ACC112 (cell line): ENCODE data around the gene ZNF837.

Source experiments
- H2AFZ ChIP-seq: fragments of 200-600 bp; sonication (generic); one replicate; pipeline ENCODE4 v1.6.0; 2017; ENCODE audit warnings: antibody characterized with exemption, low read length; ENCODE audit not compliant: unreplicated experiment
- H3K27ac ChIP-seq: fragments of 200-600 bp; sonication (generic); 2 replicates; pipeline ENCODE4 v1.5.1; 2014; ENCODE audit warnings: low read depth, mild to moderate bottlenecking, antibody characterized with exemption, low read length, moderate library complexity
- H3K27me3 ChIP-seq: fragments of 200-600 bp; sonication (generic); 2 replicates; pipeline ENCODE4 v1.6.1; 2014; ENCODE audit warnings: mild to moderate bottlenecking, antibody characterized with exemption, low read length, moderate library complexity, mixed read lengths; ENCODE audit not compliant: insufficient read depth
- H3K36me3 ChIP-seq: fragments of 200-600 bp; sonication (generic); 2 replicates; pipeline ENCODE4 v1.6.1; 2016; ENCODE audit warnings: mild to moderate bottlenecking, antibody characterized with exemption, low read length, moderate library complexity, mixed read lengths; ENCODE audit not compliant: insufficient read depth
- H3K4me1 ChIP-seq: fragments of 200-600 bp; sonication (generic); one replicate; pipeline ENCODE4 v1.6.1; 2016; ENCODE audit warnings: low read length, mixed read lengths; ENCODE audit not compliant: insufficient read depth, unreplicated experiment, control insufficient read depth
- H3K4me3 ChIP-seq: fragments of 200-600 bp; sonication (generic); 2 replicates; pipeline ENCODE4 v1.5.1; 2014; ENCODE audit warnings: mild to moderate bottlenecking, low read depth, low read length
- H3K79me2 ChIP-seq: fragments of 200-600 bp; sonication (generic); one replicate; pipeline ENCODE4 v1.6.0; 2016; ENCODE audit warnings: low read length; ENCODE audit not compliant: control insufficient read depth, unreplicated experiment, insufficient read depth

ZNF837 gene

DNA sequence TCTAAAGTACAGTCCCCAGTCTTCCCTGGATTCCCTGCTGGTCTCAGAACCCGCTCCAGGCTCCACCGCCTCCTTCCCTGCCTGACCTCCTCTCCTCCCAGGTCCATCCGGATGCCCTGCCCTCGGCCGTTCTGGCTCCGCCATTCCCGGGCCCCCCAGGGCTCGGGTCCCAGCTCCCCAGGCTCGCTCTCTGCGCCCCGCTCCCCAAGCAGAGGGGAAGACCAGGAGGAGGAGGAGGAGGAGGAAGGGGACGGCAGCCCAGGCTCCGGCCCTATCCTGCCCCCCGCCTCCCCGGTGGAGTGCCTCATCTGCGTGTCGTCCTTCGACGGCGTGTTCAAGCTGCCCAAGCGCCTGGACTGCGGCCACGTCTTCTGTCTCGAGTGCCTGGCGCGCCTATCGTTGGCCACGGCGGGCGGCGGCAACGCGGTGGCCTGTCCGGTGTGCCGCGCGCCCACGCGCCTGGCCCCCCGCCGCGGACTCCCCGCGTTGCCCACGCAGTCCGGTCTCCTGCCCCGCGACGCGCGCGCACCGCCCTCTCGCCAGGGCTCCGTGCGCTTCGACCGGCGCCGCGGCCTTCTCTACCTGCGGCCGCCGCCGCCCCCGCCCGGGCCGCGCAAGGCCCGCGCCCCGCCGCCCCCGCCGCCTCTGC is 15.3 kb upstream of the ZNF837 start:
- Histone ChIP-seq H2AFZ (no peak overlapping the region), H3K27ac (no peak overlapping the region), H3K27me3 (no peaks in the 10 kb centered on the region), H3K36me3 (0 out of 2 replicates have a peak, but pooled peaks cover 3% of the 10 kb centered on the region), H3K79me2 (peaks cover 5% of the 10 kb centered on the region), H3K4me3 (no peak overlapping the region), H3K4me1 (no peaks in the 10 kb centered on the region)

DNA sequence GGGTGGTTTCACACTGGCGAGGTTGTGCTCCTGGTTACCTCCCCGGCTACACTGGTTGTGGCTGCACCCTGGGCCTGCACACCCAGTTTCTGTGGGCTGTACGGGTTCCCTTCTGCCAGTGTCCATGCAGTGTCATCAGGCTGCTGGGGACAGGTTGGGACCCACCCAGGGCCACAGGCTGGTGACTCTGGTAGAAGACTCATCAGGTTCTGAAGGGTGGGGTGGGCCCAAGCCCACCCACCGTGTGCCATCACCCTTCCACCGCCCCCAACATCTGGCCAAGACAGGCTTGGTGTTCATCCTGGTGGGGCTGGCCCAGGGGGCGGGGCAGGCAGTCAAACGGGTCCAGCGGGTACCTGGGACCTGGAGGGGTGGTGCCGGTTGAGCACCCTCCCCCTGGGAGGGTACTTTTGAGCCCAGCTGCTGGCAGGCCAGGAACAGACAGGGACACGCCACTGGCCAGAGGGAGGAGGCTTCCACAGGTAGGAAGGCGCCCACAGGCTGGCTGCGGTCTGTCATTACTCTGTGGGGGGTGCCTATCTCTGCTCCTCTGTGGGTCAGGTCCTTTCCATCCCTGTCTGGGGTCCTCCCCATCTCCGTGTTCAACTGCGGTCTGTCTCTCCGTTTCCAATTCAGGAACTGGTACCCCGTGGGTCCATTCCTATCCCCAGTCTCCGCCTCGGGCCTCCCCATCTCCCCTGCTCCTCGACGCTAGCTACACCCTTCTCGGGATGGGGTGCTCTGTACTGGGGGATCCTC is 14.6 kb upstream of the ZNF837 start, which contains the start of gene RNF225:
Gene RNF225, plus strand, starts transcription at position 437 of the 759 bp plus-strand sequence. CDS start 434 bp downstream, outside the sequence.
- no peaks in the 10 kb centered on the region for H3K27me3 ChIP-seq
- no peaks in the 10 kb centered on the region for H3K4me1 ChIP-seq
- H3K4me3 ChIP-seq: no peak within 1 kb of the TSS
- H3K79me2 ChIP-seq: peaks cover 11% of the 10 kb centered on the region
- H3K36me3 ChIP-seq: 0 out of 2 replicates have a peak, but pooled peaks cover 8% of the 10 kb centered on the region
- H2AFZ ChIP-seq: no peak within 1 kb of the TSS
- no peak within 1 kb of the TSS for H3K27ac ChIP-seq

DNA sequence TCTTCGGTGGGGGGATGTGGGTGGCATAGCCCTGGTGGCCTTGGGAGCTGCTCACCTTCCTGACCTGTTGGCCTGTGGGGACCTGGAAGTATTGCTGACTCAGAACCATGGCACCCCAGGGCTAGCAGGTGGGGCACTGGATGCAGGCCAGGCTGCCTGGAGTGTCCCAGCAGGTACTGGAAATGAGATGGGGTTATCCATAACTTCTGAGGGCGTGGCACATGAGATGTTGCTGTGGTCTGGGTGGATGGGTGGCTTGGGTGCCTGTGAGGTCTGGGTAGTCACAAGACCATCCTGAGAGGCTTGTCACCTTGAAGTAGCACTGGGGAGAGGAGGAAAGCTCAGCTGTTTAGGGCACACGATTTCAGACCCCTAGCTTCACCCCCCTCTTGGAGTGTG is 14.0 kb upstream of the ZNF837 start:
- Histone ChIP-seq H3K36me3 (0 out of 2 replicates have a peak, but pooled peaks cover 8% of the 10 kb centered on the region), H3K79me2 (peaks cover 15% of the 10 kb centered on the region), H3K27ac (no peak overlapping the region), H3K4me3 (no peak overlapping the region), H2AFZ (no peak overlapping the region), H3K4me1 (no peaks in the 10 kb centered on the region), H3K27me3 (no peaks in the 10 kb centered on the region)

DNA sequence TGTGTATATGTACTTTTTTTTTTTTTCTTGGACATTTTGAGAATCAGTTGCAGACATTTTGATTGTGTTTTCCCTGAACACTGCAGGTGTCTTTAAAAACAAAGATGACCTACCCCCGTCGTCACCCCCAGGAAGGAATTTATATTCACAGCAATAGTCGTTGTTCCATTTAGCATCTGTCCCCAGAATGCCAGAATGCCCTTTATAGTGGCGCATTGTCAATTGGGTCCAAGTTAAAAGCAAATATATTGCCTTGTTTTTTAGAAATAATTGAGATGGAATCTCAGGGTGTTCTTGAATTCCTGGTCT is 12.8 kb upstream of the ZNF837 start:
- no peaks in the 10 kb centered on the region for H3K27me3 ChIP-seq
- H3K27ac ChIP-seq: no peak overlapping the region
- no peak overlapping the region for H3K4me3 ChIP-seq
- no peak overlapping the region for H2AFZ ChIP-seq
- peaks cover 8% of the 10 kb centered on the region; the same call in 1 of the 2 replicates for H3K36me3 ChIP-seq
- H3K4me1 ChIP-seq: no peaks in the 10 kb centered on the region
- H3K79me2 ChIP-seq: peaks cover 22% of the 10 kb centered on the region

DNA sequence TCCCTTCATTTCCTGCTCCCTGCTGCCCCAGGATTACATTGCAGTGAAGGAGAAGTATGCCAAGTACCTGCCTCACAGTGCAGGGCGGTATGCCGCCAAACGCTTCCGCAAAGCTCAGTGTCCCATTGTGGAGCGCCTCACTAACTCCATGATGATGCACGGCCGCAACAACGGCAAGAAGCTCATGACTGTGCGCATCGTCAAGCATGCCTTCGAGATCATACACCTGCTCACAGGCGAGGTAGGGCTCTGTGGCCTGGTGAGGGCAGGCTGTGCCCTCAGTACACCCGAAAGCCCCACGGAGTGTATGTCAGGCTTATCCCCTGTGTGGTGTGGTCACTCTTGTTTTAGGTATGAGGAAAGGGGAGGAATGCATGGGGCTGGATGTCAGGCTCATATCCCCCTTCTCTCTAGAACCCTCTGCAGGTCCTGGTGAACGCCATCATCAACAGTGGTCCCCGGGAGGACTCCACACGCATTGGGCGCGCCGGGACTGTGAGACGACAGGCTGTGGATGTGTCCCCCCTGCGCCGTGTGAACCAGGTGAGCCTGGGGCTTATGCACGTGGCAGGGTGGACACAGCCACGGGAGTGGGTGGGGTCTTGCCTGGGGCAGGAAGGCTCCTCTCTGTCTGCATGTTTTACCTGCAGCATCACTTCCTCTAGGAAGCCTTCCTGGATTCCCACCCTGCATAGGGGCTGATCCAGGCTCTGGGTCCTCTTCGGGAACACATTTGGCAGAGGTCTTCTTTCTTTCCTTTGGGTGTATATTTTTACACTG is 12.3 kb upstream of the ZNF837 start:
- no peak overlapping the region for H3K27ac ChIP-seq
- H3K36me3 ChIP-seq: peaks cover 8% of the 10 kb centered on the region; the same call in 1 of the 2 replicates
- H3K4me3 ChIP-seq: no peak overlapping the region
- no peak overlapping the region for H2AFZ ChIP-seq
- H3K27me3 ChIP-seq: no peaks in the 10 kb centered on the region
- peaks cover 26% of the 10 kb centered on the region for H3K79me2 ChIP-seq
- H3K4me1 ChIP-seq: no peaks in the 10 kb centered on the region

DNA sequence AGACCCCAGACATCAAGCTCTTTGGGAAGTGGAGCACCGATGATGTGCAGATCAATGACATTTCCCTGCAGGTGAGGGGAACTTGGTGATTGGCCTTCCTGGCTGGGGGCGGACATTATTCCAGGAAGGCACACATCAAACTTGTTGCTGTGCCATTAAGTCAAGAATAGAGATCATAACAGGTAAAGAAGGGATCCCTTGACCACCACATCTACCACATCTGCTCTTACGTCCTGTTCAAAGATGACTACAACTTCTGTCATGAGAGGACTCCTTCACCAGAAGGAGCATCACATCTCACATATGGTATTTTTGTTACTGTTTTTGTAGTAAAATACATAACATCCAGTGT is 7.3 kb upstream of the ZNF837 start:
- Histone ChIP-seq H3K79me2 (peaks cover 42% of the 10 kb centered on the region), H2AFZ (no peak overlapping the region), H3K4me3 (peak overlapping the region; percentile 98), H3K36me3 (peaks cover 5% of the 10 kb centered on the region; the same call in 1 of the 2 replicates), H3K27ac (no peak overlapping the region), H3K4me1 (peaks cover 12% of the 10 kb centered on the region), H3K27me3 (no peaks in the 10 kb centered on the region)

DNA sequence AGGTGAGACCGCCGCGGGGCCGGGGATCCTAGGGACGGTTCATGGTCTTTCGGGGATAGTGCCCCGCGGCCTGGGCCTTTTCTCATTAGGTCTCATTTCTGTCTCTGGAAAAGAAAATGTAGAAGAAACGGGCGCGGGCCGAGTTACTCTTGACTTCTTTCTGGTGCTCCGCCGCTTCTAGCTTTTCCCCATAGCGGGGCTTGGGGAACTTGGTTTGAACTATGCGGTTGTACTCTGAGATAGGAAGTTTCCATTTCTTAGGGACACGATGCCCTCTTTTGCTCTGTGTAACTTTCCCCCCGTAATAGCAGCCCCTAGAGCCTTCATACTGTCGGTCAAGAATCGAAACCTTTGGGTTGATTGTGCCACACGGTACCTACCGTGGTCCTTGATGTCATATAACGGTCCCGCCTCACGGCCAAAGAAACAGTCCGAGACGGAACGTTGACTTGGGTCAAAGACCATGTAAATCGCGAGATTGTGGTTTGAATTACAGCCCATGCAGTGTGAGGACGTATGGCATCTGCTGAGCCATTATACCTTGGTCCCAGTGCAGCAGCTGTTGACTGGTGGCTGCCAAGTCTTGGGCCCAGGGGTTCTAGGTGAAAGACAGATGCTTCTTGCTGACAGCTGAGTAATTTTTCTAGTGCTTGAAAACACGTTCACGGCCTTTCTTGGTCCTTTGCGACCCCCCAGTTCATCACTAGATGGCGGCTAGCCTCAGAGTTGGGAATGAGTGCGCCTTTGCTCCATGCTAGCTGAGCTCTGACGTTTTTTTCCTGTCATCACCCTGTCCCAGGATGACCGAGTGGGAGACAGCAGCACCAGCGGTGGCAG is 6.7 kb upstream of the ZNF837 start:
- no peak overlapping the region for H2AFZ ChIP-seq
- H3K36me3 ChIP-seq: peaks cover 5% of the 10 kb centered on the region; the same call in 1 of the 2 replicates
- H3K4me3 ChIP-seq: peak overlapping the region; percentile 98
- H3K79me2 ChIP-seq: peaks cover 41% of the 10 kb centered on the region
- peak overlapping the region; percentile 93 for H3K27ac ChIP-seq
- H3K27me3 ChIP-seq: no peaks in the 10 kb centered on the region
- H3K4me1 ChIP-seq: peaks cover 12% of the 10 kb centered on the region

DNA sequence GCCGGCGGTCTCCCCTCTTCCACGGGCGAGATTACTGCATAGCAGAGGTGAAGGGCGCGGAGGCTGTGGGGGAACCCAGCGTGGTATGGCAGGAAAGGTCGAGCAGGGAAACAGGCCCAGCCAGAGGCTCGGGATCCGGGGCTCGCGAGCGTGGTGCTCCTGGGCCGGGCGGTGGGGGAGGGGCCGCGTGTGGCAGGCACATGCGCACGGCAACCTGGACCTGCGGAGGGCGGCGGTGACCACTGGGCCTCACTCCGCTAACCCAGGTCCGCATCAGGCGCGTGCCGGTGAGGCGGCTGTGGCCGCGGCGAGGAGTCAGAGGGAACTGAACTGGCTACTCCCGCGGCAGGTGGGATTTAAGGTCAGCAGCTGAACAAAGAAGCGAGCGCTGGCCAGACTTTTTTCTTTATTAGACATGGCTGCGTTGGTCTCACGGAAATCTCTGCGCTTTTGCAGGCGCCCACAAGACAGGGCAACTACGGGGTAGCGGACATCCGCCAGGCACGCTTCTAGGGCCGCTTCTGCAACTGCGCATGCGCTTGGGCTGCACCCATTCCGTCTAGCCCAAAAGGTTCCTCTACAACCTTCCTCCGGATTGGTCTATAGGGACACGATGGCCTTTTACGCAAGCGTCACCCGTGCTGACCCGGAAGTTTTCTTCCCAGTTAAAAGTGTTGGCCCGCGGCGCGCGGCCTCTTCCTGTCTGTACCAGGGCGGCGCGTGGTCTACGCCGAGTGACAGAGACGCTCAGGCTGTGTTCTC is 5.9 kb upstream of the ZNF837 start, which contains the start of gene RPS5:
Gene RPS5, plus strand, starts transcription at position 694 of the 762 bp plus-strand sequence. CDS start 869 bp downstream, outside the sequence.
- H3K36me3 ChIP-seq: peaks cover 5% of the 10 kb centered on the region; the same call in 1 of the 2 replicates
- peaks cover 38% of the 10 kb centered on the region for H3K79me2 ChIP-seq
- no peaks in the 10 kb centered on the region for H3K27me3 ChIP-seq
- H2AFZ ChIP-seq: no peak within 1 kb of the TSS
- H3K27ac ChIP-seq: peak within 1 kb of the TSS; percentile 93
- H3K4me3 ChIP-seq: peak within 1 kb of the TSS; percentile 98
- peaks cover 12% of the 10 kb centered on the region for H3K4me1 ChIP-seq

DNA sequence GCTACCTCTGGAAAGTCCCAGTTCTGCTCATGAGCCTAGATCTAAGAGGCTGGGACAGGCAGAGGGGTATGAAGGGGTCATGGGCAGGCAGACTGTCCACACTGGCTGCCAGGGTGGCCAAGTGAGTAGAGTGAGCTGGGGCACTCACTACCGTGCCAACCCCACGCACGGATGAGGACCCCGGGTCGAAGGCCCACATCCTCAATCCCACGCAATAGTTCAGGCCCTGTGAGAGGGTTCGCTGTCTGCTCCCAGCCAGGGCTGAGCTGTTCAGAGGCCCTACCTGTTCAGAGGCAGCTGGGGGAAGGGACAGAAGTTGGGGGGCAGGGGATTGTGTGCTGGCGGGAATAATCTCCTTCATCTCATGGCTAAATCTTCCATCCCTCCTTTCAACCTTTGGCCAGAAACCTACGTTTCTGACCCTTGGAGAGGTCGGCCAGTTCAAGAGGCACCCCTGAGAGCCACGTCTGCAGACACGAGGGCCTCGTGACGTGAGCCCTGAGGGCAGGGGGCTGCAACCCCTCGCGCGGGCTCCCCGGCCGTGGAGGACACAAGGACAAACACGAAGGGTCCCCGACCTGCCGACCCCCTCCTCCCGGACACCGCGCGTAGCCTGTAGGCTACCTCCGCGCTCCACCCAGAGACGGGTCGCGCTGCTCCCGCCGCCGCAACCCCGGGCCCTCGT is 5.2 kb upstream of the ZNF837 start:
- H3K27ac ChIP-seq: peak overlapping the region; percentile 93
- H3K36me3 ChIP-seq: peaks cover 5% of the 10 kb centered on the region; the same call in 1 of the 2 replicates
- H2AFZ ChIP-seq: no peak overlapping the region
- H3K4me1 ChIP-seq: peaks cover 12% of the 10 kb centered on the region
- H3K79me2 ChIP-seq: peaks cover 36% of the 10 kb centered on the region
- H3K27me3 ChIP-seq: no peaks in the 10 kb centered on the region
- peak overlapping the region; percentile 98 for H3K4me3 ChIP-seq
